Nephron progenitor cell (in vitro differentiated cells): Measurements from ENCODE around the gene UQCR10.

Experiments used
- DNase-seq: peaks from one replicate; pipeline ENCODE4 v3.0.0; 2021
- H3K27ac Mint-ChIP-seq: 2 replicates; pipeline ENCODE4 v1.8.0; 2021; ENCODE audit warnings: mild to moderate bottlenecking, moderate library complexity, mixed read lengths
- H3K27me3 Mint-ChIP-seq: 2 replicates; pipeline ENCODE4 v1.8.0; 2021; ENCODE audit warnings: mild to moderate bottlenecking, low read depth, mixed read lengths; ENCODE audit not compliant: poor library complexity
- H3K36me3 Mint-ChIP-seq: 2 replicates; pipeline ENCODE4 v1.8.0; 2021; ENCODE audit warnings: low read depth, mixed read lengths
- H3K4me1 Mint-ChIP-seq: 2 replicates; pipeline ENCODE4 v1.8.0; 2021; ENCODE audit warnings: mixed read lengths
- H3K4me3 Mint-ChIP-seq: 2 replicates; pipeline ENCODE4 v1.8.0; 2021; ENCODE audit warnings: mild to moderate bottlenecking, moderate library complexity, mixed read lengths
- H3K9me3 Mint-ChIP-seq: 2 replicates; pipeline ENCODE4 v1.8.0; 2021; ENCODE audit warnings: mild to moderate bottlenecking, moderate library complexity, mixed read lengths
- CTCF ChIP-seq: fragments of 200-600 bp; sonication (generic); IDR thresholded peaks from 2 replicates; pipeline ENCODE4 v1.5.0; 2021; ENCODE audit warnings: antibody characterized with exemption

The UQCR10 gene

DNA sequence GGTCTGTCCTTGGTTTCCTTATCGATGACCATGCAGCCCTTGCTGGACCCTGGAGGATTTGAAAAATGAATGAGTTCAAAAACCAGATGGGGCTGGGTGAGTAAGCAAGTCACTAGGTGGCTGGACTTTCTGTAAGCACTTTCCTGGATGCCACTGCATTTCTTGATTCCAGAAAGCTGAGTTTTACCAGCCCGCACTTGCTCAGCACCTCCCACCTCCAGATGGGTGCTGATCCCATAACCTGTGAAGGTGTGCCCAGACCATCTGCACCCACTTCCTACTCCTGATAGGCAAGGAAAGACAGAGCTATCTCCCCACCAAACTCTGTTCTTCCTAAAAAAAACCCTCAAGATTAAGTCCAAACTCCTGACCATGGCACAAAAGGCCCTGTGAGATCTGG lies 49.8 kb downstream of the UQCR10 start:
- peaks cover 4% of the 10 kb centered on the region for H3K27me3 Mint-ChIP-seq
- H3K4me1 Mint-ChIP-seq, result peaks cover 35% of the 10 kb centered on the region
- DNase-seq, result no peak
- no peak overlapping the region for H3K27ac Mint-ChIP-seq
- no peak for TF ChIP-seq CTCF
- no peaks in the 10 kb centered on the region for H3K9me3 Mint-ChIP-seq
- no peak overlapping the region for H3K4me3 Mint-ChIP-seq
- H3K36me3 Mint-ChIP-seq, result peaks cover 74% of the 10 kb centered on the region

GRCh38 chr22:29817724-29818123 lies 50.6 kb downstream of the UQCR10 start:
- H3K9me3 Mint-ChIP-seq, result no peaks in the 10 kb centered on the region
- H3K27me3 Mint-ChIP-seq, result peaks cover 4% of the 10 kb centered on the region
- H3K4me3 Mint-ChIP-seq, result no peak overlapping the region
- DNase-seq, result no peak
- no peak overlapping the region for H3K27ac Mint-ChIP-seq
- TF ChIP-seq CTCF, result no peak
- peaks cover 28% of the 10 kb centered on the region for H3K4me1 Mint-ChIP-seq
- H3K36me3 Mint-ChIP-seq, result peaks cover 73% of the 10 kb centered on the region

DNA sequence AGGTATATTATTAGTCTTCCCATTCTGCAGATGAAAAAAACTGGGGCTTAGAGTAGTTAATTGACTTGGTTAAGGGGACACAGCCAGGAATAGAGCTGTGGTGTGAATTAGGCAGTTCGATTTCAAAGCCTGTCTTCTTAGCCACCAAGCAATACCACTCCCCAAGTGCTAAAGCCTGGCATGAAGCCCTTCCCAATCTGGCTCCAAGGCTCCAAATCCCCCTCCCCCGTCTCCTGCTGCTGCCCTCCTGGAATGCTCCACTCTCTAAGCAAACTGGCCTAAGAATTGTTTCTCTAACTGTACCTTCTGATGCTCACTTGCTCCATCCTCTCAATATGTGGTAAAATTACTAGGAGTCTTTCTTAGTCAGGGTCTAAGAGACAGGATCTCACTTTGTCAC lies 52.3 kb downstream of the UQCR10 start:
- Mint-ChIP-seq H3K36me3 (peaks cover 72% of the 10 kb centered on the region), H3K27me3 (peaks cover 3% of the 10 kb centered on the region), H3K4me3 (no peak overlapping the region), H3K27ac (no peak overlapping the region), H3K4me1 (peaks cover 30% of the 10 kb centered on the region), H3K9me3 (no peaks in the 10 kb centered on the region)
- DNase-seq, result no peak
- TF ChIP-seq CTCF, result no peak
